ENCODE data around the gene SBF2. TPM values are rescaled to one million over a fixed set of nuclear protein-coding genes. Genes with fewer than 3 reads are reported as not detected.

Gene SBF2
- total and polyA plus RNA-seq, 2 of the 13 experiments (the other 11 are each of a cell fraction or from before 2014, with no cell fraction given), result 24.0 to 45.8 TPM

- TF ChIP-seq ZNF572 (CRISPR knock-in tag; IDR thresholded peaks at IDR 0.05) (no peak), ZNF383 (CRISPR knock-in tag; IDR thresholded peaks at IDR 0.05; ENCODE audit: borderline replicate concordance) (peak; percentile 95; the same call in 1 of the 2 replicates), ETV5 (CRISPR knock-in tag; IDR thresholded peaks at IDR 0.05; ENCODE audit: borderline replicate concordance) (peak; percentile 22; the same call in 1 of the 2 replicates), ZFP82 (CRISPR knock-in tag; IDR thresholded peaks at IDR 0.05; ENCODE audit: borderline replicate concordance) (no peak; the same call in 1 of the 2 replicates), NFYB (CRISPR knock-in tag; IDR thresholded peaks at IDR 0.05) (no peak; the same call in 1 of the 2 replicates), ZNF33B (CRISPR knock-in tag; IDR thresholded peaks at IDR 0.05) (no peak), TEAD3 (CRISPR knock-in tag; optimal IDR thresholded peaks at IDR 0.05; ENCODE audit: borderline replicate concordance) (peak; percentile 53), MTA1 (CRISPR knock-in tag; IDR thresholded peaks at IDR 0.05; ENCODE audit: borderline replicate concordance) (peak; percentile 45; the same call in 1 of the 2 replicates), HNRNPL (IDR thresholded peaks at IDR 0.05; ENCODE audit: low read depth, low read length) (0 out of 2 replicates have a peak, but pooled peaks have one; percentile 57), ZNF841 (CRISPR knock-in tag; IDR thresholded peaks at IDR 0.05; ENCODE audit: borderline replicate concordance) (no peak), KAT2B (IDR thresholded peaks at IDR 0.05; ENCODE audit: borderline replicate concordance, low read depth, low read length) (no peak), MAF1 (CRISPR knock-in tag; IDR thresholded peaks at IDR 0.05; ENCODE audit: borderline replicate concordance) (0 out of 2 replicates have a peak, but pooled peaks have one; percentile 46), ZMYM4 (CRISPR knock-in tag; IDR thresholded peaks at IDR 0.05) (peak; percentile 81), RARG (CRISPR knock-in tag; IDR thresholded peaks at IDR 0.05; ENCODE audit: low read depth) (no peak), KDM3A (CRISPR knock-in tag; IDR thresholded peaks at IDR 0.05; ENCODE audit: low read depth) (peak; percentile 79; the same call in 1 of the 2 replicates), ZNF256 (CRISPR knock-in tag; conservative IDR thresholded peaks at IDR 0.05) (no peak), HHEX (CRISPR knock-in tag; IDR thresholded peaks at IDR 0.05) (no peak), ZNF891 (CRISPR knock-in tag; IDR thresholded peaks at IDR 0.05) (peak; percentile 40; the same call in 1 of the 2 replicates), SIN3B (IDR thresholded peaks at IDR 0.05; ENCODE audit: low read length) (0 out of 2 replicates have a peak, but pooled peaks have one; percentile 45)
- TF ChIP-seq, protein P1, sequence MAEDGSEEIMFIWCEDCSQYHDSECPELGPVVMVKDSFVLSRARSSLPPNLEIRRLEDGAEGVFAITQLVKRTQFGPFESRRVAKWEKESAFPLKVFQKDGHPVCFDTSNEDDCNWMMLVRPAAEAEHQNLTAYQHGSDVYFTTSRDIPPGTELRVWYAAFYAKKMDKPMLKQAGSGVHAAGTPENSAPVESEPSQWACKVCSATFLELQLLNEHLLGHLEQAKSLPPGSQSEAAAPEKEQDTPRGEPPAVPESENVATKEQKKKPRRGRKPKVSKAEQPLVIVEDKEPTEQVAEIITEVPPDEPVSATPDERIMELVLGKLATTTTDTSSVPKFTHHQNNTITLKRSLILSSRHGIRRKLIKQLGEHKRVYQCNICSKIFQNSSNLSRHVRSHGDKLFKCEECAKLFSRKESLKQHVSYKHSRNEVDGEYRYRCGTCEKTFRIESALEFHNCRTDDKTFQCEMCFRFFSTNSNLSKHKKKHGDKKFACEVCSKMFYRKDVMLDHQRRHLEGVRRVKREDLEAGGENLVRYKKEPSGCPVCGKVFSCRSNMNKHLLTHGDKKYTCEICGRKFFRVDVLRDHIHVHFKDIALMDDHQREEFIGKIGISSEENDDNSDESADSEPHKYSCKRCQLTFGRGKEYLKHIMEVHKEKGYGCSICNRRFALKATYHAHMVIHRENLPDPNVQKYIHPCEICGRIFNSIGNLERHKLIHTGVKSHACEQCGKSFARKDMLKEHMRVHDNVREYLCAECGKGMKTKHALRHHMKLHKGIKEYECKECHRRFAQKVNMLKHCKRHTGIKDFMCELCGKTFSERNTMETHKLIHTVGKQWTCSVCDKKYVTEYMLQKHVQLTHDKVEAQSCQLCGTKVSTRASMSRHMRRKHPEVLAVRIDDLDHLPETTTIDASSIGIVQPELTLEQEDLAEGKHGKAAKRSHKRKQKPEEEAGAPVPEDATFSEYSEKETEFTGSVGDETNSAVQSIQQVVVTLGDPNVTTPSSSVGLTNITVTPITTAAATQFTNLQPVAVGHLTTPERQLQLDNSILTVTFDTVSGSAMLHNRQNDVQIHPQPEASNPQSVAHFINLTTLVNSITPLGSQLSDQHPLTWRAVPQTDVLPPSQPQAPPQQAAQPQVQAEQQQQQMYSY (CRISPR knock-in tag; IDR thresholded peaks at IDR 0.05), result peak; percentile 65; the same call in 1 of the 2 replicates
- TF ChIP-seq, protein P2, sequence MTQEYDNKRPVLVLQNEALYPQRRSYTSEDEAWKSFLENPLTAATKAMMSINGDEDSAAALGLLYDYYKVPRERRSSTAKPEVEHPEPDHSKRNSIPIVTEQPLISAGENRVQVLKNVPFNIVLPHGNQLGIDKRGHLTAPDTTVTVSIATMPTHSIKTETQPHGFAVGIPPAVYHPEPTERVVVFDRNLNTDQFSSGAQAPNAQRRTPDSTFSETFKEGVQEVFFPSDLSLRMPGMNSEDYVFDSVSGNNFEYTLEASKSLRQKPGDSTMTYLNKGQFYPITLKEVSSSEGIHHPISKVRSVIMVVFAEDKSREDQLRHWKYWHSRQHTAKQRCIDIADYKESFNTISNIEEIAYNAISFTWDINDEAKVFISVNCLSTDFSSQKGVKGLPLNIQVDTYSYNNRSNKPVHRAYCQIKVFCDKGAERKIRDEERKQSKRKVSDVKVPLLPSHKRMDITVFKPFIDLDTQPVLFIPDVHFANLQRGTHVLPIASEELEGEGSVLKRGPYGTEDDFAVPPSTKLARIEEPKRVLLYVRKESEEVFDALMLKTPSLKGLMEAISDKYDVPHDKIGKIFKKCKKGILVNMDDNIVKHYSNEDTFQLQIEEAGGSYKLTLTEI (CRISPR knock-in tag; conservative IDR thresholded peaks at IDR 0.05), result no peak
- TF ChIP-seq, protein P3, sequence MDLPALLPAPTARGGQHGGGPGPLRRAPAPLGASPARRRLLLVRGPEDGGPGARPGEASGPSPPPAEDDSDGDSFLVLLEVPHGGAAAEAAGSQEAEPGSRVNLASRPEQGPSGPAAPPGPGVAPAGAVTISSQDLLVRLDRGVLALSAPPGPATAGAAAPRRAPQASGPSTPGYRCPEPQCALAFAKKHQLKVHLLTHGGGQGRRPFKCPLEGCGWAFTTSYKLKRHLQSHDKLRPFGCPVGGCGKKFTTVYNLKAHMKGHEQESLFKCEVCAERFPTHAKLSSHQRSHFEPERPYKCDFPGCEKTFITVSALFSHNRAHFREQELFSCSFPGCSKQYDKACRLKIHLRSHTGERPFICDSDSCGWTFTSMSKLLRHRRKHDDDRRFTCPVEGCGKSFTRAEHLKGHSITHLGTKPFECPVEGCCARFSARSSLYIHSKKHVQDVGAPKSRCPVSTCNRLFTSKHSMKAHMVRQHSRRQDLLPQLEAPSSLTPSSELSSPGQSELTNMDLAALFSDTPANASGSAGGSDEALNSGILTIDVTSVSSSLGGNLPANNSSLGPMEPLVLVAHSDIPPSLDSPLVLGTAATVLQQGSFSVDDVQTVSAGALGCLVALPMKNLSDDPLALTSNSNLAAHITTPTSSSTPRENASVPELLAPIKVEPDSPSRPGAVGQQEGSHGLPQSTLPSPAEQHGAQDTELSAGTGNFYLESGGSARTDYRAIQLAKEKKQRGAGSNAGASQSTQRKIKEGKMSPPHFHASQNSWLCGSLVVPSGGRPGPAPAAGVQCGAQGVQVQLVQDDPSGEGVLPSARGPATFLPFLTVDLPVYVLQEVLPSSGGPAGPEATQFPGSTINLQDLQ (CRISPR knock-in tag; IDR thresholded peaks at IDR 0.05), result no peak
These were observed 10.7 kb upstream of the SBF2 start, which contains the start of gene ADM (continued) for GRCh38 chr11:10304495-10305261.
